Hippocampal formation (tissue), 2 donors: ENCODE measurements around the gene POMC.
"Not testable (repeated sequence)": the region's sequence is repeated elsewhere in the genome, so short reads cannot be mapped to it uniquely, and the experiment has no call there.

Source experiments
- DNase-seq, 2 donors: peaks; one replicate each; lab custom pipeline; 2025; lab: John Stamatoyannopoulos, UW

POMC gene

DNA sequence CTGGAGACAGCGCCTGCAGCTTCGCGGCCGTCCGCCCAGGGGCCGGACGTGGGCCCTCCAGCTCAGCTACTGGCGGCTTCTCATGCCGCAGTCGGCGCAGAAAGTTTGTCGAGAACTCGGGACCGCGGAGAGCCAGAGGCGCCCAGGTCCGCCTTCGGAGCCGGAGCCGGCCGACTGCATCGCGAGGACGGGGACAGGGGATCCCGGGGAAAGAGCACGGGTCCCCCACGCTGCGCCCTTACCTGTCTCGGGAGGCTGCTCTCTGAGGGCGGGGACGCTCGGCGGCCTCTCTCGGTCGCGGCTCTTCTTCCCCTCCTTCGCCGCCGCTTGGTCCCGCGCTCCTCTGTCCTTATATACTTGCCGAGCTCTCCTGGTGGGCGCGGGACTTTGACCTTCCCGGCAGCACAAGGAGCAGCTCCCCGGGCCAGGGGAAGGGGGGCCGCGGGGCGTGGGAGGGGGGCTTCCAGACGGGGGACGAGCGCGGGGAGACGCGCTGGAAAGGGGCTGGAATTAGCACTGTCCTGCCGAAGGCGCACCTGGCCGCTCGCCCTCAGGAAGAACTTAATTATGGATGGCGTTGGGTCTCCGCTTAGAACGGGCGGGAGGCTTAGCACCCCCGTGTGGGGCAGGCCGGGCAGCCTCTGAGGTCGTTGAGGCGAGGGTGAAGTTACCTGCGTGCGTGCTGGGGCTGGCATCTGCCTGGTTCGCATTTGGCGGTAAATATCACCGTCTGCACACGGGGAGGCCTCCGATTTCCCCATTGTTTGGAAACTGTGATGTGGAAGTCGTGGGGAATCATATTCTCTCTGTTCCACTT, at the start of gene POMC:
TSS of gene POMC (minus strand) at position 325 of the 817 bp plus-strand sequence. CDS start 3,808 bp downstream, outside the sequence.
- DNase-seq: no peak

DNA sequence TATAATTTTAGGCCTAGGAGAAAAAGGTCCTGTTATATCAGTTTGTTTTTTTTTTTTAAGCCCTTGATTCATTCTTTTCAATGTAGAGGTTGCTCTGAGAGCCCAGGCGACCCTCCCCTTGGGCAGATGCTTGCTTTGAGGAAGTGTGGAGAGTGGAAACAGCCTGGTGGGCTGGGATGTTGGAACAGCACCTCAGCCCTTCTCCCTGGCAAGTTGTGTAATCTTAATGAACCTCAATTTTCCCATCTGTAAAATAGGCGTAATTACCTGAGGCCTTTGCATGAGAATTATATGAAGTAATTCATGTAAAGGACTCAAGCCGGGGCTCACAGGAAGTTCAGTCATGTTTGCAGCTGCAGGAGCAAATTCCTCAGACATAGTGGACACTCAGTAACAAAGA, 49.7 kb upstream of the POMC start:
- no peak for DNase-seq

DNA sequence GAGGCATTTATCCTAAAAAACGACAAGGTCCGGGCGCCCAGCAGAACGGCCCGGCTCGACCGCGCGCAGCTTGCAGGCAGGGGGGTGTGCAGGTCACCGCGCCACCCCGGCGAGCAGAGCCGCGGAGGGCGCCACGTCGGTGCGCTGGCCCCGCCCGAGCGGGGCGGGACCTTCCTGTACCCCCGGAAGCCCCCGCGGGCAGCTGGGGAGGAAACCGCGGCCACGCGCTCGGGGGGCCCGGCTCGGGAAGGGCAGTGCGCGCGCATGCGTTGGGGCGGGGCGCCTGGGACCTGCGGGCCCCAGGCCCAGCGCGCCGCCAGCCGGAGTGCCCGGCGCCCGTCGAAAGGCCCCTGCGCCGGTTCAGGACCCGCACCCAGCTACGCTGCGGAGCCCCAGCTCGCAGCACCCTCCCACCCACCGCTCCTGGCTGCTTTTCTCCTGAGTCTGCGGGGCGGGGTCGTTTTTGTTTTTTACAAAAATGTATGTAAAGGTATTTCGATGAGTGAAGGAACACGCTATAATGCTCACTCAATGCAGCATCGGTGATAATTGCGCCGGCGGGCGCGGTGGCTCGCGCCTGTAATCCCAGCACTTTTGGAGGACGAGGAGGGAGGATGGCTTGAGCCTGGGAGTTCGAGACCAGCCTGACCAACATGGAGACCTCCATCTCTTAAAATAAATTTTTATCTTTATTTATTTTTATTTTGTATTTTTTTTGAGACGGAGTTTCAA, 47.7 kb upstream of the POMC start:
- peak in 1 of 2 donors; percentile 25 for DNase-seq

DNA sequence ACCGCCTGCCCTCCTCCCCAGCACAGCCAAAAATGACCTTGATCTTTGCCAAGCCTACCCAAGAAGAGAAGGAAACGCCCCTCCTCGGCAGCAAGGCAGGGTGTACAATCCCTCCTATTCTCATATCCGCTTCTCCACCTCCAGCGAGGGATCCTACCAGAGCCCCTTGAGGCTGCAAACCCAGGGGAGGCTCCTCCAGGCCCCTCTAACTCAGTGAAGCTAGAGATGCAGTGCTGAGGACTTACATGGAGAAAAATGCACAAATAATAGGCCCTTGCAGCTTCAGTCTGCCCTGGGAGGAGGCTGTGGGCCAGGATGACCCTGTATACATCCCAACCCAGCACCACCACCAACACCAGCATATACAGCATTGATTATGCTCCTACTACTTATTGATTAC, 46.9 kb upstream of the POMC start:
- no peak for DNase-seq

DNA sequence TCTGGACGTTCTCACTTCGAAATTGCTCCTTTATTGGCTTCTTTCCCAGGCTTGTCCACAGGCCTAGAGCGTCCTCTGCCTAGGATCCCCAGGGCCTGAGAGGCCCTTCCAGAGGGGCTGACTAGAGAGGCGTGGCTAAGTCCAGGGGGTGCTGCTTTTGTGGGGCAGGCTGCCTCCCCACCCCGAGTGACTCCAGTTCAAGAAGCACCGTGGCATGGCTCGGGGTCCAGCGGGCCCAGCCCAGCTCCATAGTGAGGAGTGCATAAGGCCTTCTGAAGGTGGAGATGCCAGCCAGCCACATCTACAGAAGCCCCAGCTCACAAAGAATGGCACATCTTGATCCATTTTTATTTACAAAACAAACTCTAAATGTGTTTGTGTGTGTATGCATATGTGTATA, 44.8 kb upstream of the POMC start:
- DNase-seq: no peak

DNA sequence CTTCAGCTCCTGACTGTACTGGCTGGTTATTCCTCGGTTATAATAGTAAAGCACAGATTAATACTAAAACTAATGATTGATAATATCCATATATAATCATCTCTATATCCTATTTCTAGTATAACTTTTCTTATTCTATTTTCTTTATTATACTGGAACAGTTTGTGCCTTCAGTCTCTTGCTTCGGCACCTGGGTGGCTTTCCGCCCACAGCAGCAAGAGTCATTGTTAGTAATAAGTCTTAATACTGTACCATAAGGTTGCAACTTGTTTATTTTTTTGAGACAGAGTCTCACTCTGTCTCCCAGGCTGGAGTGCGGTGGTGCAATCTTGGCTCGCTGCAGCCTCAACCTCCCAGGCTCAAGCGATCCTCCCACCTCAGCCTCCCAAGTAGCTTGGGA, 42.5 kb upstream of the POMC start:
- DNase-seq: not testable (repeated sequence)

DNA sequence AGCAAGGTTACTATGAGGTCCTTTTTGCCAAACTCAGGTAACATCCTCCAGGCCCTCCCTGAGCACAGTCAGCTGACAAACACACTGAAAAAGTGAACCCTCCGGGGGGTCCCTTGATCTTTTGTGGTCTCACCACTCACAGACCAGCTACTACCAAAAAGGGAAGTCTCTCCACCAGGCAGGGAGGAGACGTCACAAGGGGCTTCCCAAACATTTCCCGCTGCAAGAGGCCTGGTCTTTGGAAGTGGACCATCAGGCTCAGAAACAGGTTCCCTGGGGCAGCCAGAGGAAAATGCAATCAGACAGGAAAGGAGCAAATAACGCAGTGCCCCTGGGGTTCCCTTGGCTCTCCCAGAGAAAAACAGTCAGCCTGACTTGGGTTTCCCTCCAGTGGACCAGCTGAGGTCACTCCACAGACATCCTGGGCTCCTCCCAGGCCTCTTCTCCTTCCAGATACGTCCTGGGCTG, 38.7 kb upstream of the POMC start:
- no peak for DNase-seq

DNA sequence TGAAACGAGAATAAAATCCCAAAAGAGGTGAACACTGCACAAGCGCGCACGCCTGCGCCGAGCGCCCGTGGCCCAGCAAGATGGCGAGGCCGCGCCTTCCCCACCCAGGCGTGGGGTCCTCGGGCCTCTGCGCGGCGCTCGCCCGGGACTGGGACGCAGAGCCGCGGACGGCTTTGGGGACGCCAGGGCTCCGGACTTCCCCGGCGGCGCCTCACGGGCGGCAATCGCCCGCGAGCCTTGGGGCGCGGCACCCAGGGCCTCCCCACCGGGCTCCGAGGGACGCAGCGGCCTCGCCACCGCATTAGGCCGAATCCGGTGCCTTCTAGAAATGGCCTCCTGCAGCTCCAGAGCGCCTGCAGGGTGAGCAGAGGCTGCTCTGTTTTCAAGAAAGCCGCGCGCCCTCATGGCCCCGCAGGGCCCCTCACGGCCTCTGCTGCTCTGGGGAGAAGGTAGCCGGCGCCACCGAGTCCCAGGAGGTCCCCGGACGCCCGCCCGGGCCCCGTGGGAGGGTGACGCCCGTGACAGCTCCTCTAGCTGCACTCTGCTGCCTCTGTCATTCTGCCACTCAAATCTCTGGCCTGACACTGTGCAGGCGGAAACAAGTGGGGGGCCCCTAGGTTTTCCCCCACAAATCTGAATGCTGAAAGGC, 35.9 kb upstream of the POMC start:
- DNase-seq: no peak

DNA sequence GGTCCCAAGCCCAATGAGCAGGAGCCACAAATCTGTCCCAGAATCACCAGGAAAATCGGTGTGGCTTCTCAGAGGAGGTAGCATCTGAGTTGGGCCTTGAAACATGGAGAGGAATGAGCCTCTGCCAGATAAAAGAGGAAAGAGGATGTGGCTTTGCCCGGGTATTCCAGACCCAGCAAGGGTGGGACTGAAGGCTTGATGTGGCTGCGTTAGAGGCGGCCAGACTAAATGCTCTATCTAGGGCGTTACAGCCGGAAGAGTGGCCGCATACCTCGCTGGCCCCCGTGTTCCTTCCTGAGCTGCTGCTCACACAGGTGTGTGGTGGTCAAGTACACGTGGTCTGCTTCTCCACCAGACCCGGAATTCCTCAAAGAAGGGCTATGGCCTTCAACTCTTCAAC, 33.9 kb upstream of the POMC start:
- DNase-seq: no peak

DNA sequence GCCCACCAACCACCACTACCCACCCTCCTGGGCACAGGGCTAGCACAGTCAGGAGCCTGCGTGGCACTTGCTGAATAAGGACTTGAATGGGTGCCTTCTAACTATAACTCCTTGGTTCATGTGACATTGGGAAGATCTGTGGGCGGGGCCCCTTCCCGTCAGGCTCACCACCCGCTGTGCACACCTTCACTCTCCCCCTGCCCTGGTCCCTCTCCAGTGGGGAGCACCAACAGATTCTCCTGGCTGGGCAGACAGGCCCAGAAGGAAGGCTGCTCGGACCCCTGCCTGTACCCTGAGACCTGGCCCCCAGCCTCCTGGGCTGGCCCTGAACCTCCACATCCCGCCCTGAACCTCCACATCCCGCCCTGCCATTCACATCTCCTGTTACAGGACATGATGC, 33.4 kb upstream of the POMC start:
- DNase-seq: no peak

DNA sequence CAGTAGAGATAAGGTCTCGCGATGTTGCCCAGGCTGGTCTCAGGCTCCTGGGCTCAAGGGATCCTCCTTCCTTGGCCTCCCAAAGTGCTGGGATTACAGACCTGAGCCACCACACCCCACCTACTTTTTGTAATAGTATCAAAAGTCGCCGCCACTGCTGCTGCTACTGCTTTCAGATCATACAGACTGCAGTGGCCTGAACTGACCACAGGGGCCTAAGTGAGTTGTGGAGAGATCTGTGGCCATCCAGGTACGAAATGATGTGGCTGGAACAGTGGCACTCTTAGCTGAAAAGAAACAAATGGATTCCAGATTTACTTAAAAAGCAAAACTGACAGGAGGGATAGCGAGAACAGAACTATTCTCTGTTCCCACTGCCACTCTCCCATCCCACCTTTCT, 32.9 kb upstream of the POMC start:
- DNase-seq: no peak

DNA sequence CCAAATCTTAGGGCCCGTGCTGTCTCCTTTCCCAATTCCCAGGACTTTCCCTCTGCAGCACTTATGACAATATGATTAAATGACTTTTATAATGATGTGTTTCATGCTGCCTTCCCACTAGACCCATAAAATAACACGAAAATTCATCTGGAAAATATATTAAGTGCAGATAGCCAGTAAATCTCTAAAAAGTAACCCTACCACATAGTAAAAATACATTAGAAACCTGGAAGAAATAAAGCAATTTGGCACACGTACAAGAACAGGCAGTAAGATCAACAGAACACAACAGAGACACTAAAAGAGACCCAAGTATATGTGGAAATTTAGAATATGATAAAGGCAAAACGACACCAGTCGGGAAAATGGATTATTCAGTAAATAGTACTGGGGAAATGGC, 30.2 kb upstream of the POMC start:
- no peak for DNase-seq

DNA sequence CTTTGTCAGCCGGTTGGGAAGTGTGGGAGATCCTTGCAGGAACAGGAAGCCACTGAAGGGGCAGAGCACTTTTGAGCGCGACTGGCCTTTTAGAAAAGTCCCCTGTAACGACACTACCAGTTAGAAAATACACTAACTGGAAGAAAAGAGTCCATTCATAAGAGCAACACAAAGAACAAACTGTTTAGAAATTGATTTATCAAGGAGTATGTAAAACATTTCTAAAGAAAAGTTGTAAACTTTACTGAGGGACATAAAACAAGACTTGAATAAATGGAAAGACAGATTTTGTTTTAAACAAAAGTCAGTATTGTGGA, 29.8 kb upstream of the POMC start:
- no peak for DNase-seq

DNA sequence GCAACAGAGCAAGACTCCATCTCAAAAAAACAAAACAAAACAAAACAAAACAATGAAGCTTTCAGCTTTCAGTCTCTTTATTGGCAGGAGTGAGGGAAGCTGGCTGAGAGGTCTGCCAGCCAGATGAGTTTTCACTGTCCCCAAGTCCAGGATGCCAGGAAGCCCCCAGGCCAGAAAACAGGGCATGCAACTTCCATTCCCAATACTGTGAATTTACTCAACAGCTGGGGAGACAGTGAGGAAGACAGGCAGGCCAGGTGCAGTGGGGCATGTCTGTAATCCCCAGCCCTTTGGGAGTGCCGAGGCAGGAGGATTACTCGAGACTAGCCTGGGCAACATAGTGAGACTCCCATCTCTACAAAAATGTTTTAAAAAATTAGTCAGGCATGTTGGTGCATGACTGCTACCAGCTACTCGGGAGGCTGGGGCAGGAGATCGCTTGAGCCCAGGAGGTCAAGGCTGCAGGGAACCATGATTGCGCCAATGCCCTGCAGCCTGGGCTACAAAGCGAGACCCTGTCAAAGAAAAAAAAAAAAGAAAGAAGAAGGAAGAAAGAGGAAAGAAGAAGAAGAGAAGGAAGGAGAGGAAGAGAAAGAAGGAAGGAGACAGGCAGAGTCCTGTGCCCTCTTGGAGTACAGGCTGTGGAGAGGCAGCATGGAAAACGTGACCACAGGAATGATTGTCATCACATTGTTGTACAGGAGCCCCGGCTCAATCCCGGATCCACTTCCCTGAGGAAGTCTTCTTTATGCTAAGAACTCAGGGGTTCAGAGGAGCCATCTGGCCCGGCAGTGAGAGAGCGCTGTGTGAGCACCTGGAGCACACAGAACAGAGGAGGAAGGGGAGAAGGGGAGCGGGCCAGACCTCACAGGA, 29.2 kb upstream of the POMC start:
- DNase-seq: peak in 1 of 2 donors; percentile 18

DNA sequence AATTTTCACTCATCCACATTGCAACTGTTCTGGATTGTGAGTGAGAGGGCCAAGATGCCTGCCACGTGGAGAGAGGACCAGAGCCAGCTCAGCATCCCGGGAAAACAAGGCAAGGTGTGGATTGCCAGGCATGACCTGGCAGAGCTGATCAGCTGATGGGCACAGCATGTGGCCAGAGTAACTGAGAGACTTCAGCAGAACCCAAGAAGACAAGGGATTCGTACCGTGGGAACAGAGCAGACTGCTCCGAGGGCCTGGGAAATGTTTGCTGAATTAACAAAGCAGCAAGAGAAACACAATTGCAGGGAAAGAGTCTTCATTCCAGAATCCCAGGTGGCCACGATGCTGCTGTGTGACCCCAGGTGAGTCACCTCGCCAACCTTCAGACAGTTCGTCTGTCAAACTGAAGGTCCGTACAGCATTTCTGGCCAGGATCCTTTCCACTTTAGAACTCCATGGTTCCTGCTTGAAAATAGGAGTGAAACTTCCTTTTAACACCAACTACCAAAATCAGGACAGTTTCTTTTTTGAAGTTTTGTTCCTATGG, 26.3 kb upstream of the POMC start:
- DNase-seq: no peak

DNA sequence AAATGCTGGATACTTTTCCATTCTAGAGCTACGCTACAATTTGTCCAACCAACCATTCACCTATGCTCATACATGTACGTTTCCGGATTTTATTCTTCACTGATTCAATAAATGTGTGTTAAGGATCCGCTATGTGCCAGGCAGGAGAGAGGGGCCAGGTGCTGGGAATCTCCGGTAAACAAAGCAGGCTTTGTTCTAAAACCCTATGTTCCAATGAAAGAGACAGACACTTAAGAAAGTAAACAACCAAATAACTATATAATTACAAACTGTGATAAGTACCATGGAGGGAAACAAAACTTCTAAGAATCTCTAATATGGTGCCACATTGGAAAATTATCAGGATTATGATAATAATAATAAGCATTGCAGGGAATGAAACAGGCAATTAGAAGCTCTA, 22.2 kb upstream of the POMC start:
- DNase-seq: no peak

DNA sequence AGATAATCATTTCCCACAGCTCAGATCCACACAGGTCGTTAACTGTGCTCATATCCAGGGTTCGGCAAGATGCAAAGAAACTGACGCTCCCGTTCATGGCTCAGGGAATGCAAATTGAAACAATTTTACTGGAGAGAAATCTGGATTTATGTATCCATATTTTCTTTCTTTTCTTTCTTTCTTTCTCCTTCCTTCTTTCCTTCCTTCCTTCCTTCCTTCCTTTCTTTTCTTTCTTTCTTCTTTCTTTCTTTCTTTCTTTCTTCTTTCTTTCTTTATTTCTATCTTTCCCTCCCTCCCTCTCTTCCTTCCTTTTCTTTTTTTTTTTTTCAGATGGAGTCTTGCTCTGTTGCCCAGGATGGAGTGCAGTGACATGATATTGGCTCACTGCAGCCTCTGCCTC, 20.0 kb upstream of the POMC start:
- DNase-seq: no peak

DNA sequence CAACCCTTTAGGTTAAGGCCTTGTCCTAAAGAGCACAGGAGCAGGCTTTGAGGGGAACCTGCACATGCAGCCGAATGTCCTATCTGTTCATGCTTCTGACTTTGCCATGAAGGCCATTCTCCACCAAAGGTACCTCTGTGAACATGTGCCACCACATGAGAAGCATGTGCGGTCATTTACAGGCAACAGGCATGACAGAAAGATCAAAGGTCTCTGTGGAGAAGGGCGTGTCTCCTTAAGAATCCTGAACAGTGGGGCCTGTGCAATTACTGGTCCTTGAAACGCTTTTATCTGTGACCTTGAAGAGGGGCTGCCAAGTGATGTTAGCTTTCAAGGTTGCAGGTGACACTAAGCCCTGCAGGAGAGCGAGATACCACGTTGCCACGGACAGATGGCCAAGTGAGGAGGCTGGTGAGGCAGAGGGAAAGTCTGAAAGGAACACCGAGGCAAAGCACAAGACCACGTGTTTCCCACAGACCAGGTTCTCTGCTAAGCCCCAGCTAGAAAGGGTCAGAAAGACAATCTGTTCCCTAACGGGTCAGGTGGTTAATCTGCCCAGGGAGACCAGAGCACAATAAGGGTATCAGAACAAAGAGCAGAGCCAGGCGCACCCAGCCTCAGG, 19.5 kb upstream of the POMC start:
- DNase-seq: no peak

DNA sequence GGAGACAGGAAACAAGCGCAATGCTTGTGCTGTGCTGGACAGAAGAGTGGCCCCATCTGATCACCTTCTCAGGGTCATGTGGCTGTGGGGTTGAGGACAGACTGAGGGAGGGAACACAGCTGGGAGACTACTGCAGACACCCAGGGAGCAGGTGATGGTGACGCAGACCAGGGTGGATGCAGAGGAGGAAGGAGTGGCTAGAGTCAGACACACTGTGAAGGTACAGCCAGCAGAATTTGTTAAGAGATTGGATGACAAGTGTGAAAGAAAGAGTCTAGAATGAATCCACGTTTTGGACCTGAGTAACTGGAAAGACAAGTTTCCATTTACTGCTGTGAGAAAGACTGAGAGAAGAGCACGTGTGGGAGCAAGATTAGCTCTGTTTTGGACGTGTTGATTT, 15.9 kb upstream of the POMC start:
- no peak for DNase-seq

DNA sequence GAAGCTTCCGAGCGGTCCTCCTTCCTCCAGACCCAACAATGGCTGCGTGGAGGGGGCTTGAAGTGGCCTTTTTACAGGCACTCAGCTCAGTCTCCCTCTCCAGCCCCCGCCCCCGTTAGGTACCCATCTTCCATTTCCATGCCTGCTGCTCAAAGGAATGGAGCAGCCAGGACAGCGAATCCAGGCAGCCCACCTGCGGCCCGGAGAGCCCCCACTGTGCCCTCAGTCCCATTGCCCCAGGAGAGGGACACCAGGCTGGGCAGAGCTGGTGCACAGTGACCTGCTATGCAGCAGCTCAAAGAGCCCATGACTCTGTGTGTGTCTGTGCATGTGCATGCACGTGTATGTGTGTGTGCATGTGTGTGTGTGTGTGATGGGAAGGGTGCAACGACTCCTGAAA, 10.6 kb upstream of the POMC start:
- DNase-seq: no peak

DNA sequence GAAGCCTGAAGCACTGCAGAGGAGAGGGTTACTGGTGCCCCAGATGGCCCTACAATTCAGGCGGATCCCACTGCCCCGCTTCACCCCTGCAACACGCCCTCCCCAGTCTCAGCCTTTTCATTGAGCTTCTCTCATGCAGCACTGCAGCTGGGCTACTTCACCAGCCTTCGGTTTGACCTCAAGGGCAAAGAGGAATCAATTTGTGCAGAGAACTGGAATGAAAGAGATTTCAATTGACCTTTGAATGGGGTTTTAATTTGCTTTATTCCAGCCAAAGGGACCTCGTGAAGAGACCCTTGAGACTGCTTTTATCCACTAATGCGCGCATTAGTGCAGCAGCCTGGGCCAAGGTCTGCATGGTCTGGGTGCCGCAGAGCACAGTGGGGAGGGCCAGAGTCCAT, 8.8 kb upstream of the POMC start:
- no peak for DNase-seq
